Measurements from ENCODE around the gene TRPM1.

TRPM1 gene

GRCh38 chr15:31046759-31047359 lies 54.7 kb downstream of the TRPM1 start:
- no peak for DNase-seq

GRCh38 chr15:31045606-31046005 lies 55.9 kb downstream of the TRPM1 start:
- no peak for DNase-seq

DNA sequence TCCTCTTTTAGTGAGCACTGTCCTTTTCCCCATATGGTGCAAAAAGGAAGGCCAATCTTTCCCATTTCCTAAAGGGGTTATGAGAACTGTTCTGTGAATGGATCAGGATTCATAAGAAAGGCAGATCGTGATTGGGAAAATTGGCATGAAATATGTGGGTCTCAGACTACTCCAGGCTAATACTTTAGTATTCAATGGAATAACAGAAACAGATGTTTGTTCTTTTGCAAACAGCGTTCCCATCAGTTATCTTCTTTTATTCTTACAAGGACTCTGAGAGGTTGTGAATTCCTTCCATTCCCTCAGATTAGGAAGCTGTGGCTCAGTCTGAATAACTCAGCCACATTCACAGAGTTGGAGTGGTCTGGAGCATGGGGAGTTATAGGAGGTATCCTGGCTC lies 58.8 kb downstream of the TRPM1 start:
- DNase-seq, result no peak

GRCh38 chr15:31041610-31042009 lies 59.9 kb downstream of the TRPM1 start:
- DNase-seq, result no peak

DNA sequence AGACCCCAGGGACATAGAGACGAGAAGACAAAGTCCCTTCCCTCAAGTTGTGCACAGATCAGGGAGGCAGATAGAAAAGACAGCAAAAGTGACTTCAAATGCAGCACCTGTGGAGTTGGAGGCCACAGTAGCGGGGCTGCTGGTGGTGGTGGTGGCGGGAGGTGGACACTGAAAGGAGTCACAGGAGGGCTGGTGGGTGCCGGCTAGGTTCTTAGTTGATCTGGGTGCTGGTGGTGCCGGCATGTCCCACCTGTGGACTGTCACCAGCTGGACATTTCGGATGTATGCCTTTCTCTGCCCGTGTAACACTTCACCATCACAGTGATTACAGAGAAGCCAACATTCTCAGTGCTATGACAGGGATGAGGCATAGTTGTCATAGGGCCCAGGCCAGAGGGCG lies 60.9 kb downstream of the TRPM1 start:
- DNase-seq, result no peak

GRCh38 chr15:31039961-31040360 lies 61.6 kb downstream of the TRPM1 start:
- DNase-seq, result no peak

DNA sequence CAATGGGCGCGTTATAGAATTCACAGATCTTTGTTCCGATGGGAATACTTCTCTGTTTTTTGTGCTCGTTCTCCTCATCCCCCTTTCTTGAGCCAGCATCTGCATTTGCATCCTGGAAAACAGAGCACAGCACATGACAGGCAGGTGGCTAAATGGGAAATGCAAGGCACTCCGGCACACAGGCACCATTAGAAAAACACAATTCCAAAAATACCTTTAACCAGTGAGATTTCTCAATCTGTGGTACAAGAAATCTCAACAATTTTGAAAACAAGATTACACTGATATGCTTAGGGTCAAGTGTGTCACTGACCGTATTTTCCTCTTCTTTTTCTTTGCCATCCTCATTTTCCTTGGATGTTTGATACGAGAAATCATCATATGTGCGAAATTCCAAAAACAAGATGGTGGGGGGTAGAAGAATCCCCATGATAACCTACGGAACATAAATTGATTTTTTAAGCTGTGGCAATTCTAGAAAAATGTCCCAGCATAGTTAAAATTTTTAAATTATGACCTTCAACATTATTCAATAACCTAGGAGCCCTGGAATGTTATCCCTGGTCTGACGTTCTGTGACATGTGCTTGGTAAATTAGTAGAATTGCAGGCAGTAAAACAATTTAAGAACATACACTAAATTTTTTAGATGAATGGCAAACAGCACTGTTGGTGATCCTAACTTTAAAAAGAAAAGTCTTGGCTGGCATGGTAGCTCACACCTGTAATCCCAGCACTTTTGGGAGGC lies 63.6 kb downstream of the TRPM1 start:
- DNase-seq, result no peak

- no peak for DNase-seq
These were observed 64.7 kb downstream of the TRPM1 start for GRCh38 chr15:31036783-31037182.

GRCh38 chr15:31035610-31036009 lies 65.9 kb downstream of the TRPM1 start:
- DNase-seq, result no peak

DNA sequence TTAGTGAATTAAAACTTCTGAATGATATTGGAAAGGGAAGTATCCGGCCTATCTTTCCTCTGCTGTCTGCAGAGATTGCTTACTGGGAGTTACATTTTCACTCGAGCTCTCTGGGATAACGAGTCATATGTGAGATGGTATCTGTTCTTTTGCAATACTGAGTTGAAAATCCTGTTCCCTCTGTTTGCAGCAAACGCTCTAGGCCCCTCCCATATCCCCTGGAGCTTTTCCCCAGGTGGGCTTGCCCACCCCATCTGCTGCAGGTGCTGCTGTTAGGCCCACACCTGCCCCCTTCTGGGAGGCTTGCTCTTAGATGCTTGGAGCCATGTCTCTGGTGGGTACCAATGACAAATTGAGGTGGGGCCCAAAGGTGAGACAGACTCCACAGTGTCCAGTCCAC lies 67.4 kb downstream of the TRPM1 start:
- DNase-seq, result no peak

DNA sequence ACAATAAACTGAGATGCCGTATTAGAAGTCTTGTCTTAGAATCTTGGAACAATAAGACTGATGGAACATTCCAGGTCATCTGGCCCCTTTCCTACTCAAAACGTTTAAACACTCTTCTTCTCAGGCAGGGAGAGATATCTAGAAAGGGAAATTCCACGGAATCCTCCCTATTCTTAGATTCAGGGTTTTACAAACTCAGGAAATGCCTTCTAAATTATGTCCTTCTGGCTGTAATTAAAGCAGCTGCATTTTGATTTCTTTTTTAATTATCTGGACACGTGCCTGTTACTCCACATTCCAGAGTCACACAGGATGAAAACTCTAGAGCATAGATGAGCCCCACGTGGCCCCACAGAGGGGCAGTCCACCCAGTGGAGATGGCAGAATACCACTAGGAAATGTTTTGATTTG lies 68.6 kb downstream of the TRPM1 start:
- no peak for DNase-seq

DNA sequence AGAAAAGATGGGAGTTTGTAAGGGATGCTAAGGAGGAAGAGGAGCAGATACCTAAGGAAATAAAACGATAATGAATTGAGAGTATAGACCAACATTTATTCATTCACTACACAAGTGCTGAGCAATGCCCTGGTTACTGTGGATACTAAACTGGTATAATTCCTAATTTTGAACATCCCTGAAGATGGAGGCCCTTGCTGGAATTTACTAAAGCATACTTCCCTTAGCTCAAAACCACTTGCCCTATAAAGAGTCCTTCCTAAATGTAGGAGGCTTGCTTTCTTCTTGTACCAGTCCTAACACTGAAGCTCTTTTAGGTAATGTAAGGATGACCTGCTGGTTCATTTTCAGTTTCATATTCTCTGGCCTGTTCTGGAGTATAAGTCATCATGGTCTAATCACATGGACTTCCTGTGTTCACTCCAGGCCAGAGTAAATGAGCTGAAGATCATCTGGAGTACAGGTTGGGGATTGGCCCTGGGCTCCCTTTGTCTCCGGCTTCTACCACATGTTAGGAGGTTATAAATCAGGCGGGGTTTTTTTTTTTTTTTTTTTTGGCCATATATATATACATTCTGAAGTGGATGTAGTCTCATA lies 70.0 kb downstream of the TRPM1 start:
- no peak for DNase-seq

DNA sequence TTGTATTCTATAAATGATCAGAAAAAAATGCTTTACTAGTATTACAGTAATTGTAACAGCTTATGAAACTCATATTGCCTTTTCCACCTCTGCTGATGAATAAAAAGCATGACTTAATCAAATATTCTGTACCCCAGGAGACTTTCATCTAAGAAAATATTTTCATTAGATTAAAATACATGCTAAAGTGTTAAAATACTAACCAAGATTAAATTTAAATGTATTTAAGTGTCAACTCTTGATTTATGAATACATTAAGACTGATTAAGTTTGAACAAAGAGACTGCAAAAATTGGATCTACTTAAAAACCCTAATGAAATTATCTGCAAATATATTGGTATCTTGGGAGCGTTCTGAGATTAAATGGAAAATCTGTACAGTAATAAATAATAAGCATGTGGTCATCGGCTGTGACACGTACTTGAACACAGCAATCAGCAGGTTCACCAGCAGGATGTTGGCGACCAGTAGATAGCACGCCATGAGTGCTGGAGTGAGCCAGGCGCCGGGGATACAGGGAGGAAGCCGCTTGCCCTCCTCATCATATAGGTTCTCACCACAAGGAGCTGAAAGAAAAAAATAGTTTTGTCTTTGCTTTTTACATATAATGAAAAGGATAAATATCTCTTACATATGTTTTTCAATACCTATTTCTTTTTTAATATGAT lies 73.5 kb downstream of the TRPM1 start:
- DNase-seq, result no peak

GRCh38 chr15:31025996-31026395 lies 75.5 kb downstream of the TRPM1 start:
- no peak for DNase-seq

DNA sequence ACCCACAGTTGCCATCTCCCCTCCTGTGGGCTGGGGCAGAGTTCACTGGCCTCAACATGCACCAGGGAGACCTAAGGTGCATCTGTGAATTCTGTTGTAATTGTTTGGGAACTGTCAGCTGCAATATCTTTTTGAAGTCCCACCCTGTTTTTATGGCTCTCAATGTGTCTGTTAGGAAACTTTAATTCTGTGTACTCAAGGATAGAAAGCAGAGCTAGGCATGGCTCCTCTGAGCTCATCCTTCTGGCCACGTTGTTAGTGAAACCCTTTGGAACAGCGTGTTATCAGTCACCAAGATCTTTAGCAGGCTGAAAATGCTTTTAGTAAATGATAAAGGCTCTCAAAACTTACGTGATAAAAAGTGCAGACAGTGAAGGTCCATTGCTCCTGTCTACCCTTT lies 76.5 kb downstream of the TRPM1 start:
- no peak for DNase-seq

DNA sequence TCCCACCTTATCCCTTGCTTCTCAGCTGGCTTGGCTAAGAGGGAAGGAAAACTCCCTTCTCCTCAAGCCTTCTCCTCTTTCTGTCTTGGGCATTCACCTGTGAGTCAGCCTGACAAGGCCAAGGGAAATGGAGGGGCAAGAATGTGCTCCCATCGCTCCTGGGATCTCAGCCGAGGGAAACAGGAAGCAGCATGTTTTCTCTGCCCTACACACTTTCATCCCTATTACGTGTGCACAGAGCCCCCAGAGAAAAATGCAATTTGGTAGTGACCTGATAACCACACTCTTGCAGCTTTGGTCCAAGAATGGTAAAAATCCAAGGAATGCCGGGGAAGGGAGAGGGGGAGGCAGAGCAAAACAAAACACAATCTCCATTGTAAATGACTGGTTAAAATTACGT lies 77.2 kb downstream of the TRPM1 start:
- no peak for DNase-seq

DNA sequence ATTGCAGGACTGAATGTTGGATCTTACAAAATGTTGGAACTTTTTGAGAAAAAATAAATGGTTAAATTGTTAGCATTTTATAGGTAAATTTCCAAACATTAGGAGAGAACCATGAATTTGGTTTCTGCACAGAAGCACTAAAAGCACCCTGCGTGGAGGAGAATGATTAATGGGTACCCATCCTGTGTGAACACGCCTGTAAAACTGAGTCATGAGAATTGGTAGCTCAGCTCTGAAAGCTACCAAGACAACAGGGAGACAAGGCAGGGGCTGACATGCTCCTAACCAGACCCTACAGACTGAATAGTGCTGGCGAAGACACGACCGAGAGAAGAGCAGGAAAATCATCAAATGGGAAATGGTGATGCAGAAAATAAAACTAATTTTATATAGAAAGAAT lies 77.7 kb downstream of the TRPM1 start:
- no peak for DNase-seq

GRCh38 chr15:31021067-31021665 lies 80.4 kb downstream of the TRPM1 start:
- DNase-seq, result no peak

- no peak for DNase-seq
These were observed 81.0 kb downstream of the TRPM1 start for GRCh38 chr15:31020542-31020941.

- no peak for DNase-seq
These were observed 81.5 kb downstream of the TRPM1 start for GRCh38 chr15:31019986-31020385.

- no peak for DNase-seq
These were observed 84.2 kb downstream of the TRPM1 start for GRCh38 chr15:31017311-31017710.

GRCh38 chr15:31016446-31016915 lies 85.0 kb downstream of the TRPM1 start:
- DNase-seq, result no peak

DNA sequence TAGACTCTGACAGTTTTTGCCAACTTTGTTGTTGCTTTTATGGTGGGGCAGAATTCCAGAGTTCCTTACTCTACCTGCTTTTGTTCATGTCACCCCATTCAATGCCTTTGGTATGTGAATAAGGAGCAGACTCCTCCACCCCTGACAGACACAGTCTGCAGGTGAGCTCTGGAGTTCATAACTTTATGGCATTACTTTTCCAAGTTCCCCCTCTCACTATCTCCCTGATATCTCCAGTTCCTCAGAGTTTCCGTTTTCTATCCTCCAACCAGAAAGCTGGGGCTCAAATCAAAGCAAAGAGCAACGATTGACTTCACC lies 87.0 kb downstream of the TRPM1 start:
- DNase-seq, result no peak

Data from NCI-H1930 (cell line).